HepG2 (cell line): Measurements from ENCODE around the gene SCGB3A2. TPM values are rescaled to one million over a fixed set of nuclear protein-coding genes. Genes with fewer than 3 reads are reported as not detected.
A peak's percentile ranks its signal among the peaks of the same experiment; 100 is the strongest.

Experiments
- DMAP1 ChIP-seq: IDR thresholded peaks from 2 replicates; pipeline ENCODE4 v1.6.1; 2016
- DNMT1 ChIP-seq: sonication (generic); formaldehyde crosslinking; IDR thresholded peaks from 2 replicates; pipeline ENCODE4 v1.5.1; 2020; ENCODE audit warnings: mild to moderate bottlenecking, missing genetic modification reagents
- FLYWCH1 ChIP-seq: sonication (generic); formaldehyde crosslinking; IDR thresholded peaks from 2 replicates; pipeline ENCODE4 v1.8.1; 2023; ENCODE audit warnings: mild to moderate bottlenecking, missing genetic modification reagents
- KAT7 ChIP-seq: IDR thresholded peaks from 2 replicates; pipeline ENCODE4 v1.6.1; 2018; ENCODE audit warnings: borderline replicate concordance, missing compliant biosample characterization
- KDM6A ChIP-seq: IDR thresholded peaks from 2 replicates; pipeline ENCODE4 v1.6.1; 2016; ENCODE audit warnings: low read depth
- NCOA2 ChIP-seq: sonication (generic); formaldehyde crosslinking; IDR thresholded peaks from 2 replicates; pipeline ENCODE4 v1.8.0; 2022; ENCODE audit warnings: inconsistent platforms
- NKX3-1 ChIP-seq: sonication (generic); formaldehyde crosslinking; IDR thresholded peaks from 2 replicates; pipeline ENCODE4 v1.5.0; 2020; ENCODE audit warnings: missing genetic modification reagents
- PCBP2 ChIP-seq: fragments of 200-400 bp; formaldehyde crosslinking; optimal IDR thresholded peaks from 2 replicates; pipeline ENCODE3; 2018; ENCODE audit warnings: low read length, low read depth; ENCODE audit not compliant: poor library complexity, severe bottlenecking
- PITX1 ChIP-seq: sonication (generic); formaldehyde crosslinking; IDR thresholded peaks from 2 replicates; pipeline ENCODE4 v1.5.1; 2020; ENCODE audit warnings: mild to moderate bottlenecking, missing genetic modification reagents
- PTBP1 ChIP-seq: fragments of 200-400 bp; formaldehyde crosslinking; IDR thresholded peaks from 2 replicates; pipeline ENCODE4 v1.6.1; 2018; ENCODE audit warnings: low read length, low read depth; ENCODE audit not compliant: poor library complexity, severe bottlenecking
- RAD51 ChIP-seq: fragments of 450-650 bp; IDR thresholded peaks from 2 replicates; pipeline ENCODE4 v1.6.1; 2016; ENCODE audit warnings: borderline replicate concordance
- RARA ChIP-seq: IDR thresholded peaks from 2 replicates; pipeline ENCODE4 v1.6.1; 2016; ENCODE audit warnings: missing genetic modification reagents, missing compliant biosample characterization
- TCF7 ChIP-seq: sonication (generic); IDR thresholded peaks from 2 replicates; pipeline ENCODE4 v1.6.1; 2016; ENCODE audit warnings: antibody characterized with exemption, low read depth
- TEAD2 ChIP-seq: sonication (generic); formaldehyde crosslinking; IDR thresholded peaks from 2 replicates; pipeline ENCODE4 v1.9.0; 2021; ENCODE audit warnings: missing genetic modification reagents
- THAP11 ChIP-seq: IDR thresholded peaks from 2 replicates; pipeline ENCODE4 v1.6.1; 2016; ENCODE audit warnings: missing biosample characterization, missing genetic modification reagents
- ZBTB1 ChIP-seq: sonication (generic); formaldehyde crosslinking; IDR thresholded peaks from 2 replicates; pipeline ENCODE4 v1.4.0; 2020; ENCODE audit warnings: missing genetic modification reagents, borderline replicate concordance
- ZMYM3 ChIP-seq: sonication (generic); formaldehyde crosslinking; IDR thresholded peaks from 2 replicates; pipeline ENCODE4 v1.5.1; 2020; ENCODE audit warnings: mild to moderate bottlenecking, missing genetic modification reagents
- ZNF101 ChIP-seq: sonication (generic); formaldehyde crosslinking; IDR thresholded peaks from 2 replicates; pipeline ENCODE4 v1.4.0; 2020; ENCODE audit warnings: mild to moderate bottlenecking, low read depth, missing genetic modification reagents, borderline replicate concordance
- ZNF160 ChIP-seq: sonication (generic); formaldehyde crosslinking; IDR thresholded peaks from 2 replicates; pipeline ENCODE4 v1.8.0; 2022; ENCODE audit warnings: mild to moderate bottlenecking, inconsistent platforms, missing genetic modification reagents
- ZNF282 ChIP-seq: fragments of 450-650 bp; IDR thresholded peaks from 2 replicates; pipeline ENCODE4 v1.6.1; 2018; ENCODE audit not compliant: partially characterized antibody
- ZNF460 ChIP-seq: sonication (generic); formaldehyde crosslinking; IDR thresholded peaks from 2 replicates; pipeline ENCODE4 v1.5.1; 2020; ENCODE audit warnings: missing genetic modification reagents, mild to moderate bottlenecking, borderline replicate concordance
- ZNF800 ChIP-seq: sonication (generic); formaldehyde crosslinking; IDR thresholded peaks from 2 replicates; pipeline ENCODE4 v1.4.0; 2020; ENCODE audit warnings: missing genetic modification reagents
- polyA plus RNA-seq, 8 experiments: library from polyadenylated mRNA; depleted of rRNA in 3 of 8; stranded (reverse) in 7 of 8; unstranded in 1 of 8; fragments of >200 nt; fragmentation: Illumina TruSeq in 4 of 8; extraction: Trizol in 4 of 8; gene quantifications; 2 replicates each; pipeline versions ENCODE4 v1.2.1 to v1.2.3, GENCODE V29; 2011 to 2016; ENCODE audit warnings: low read depth in 4 of 8, missing spikeins in 1 of 8, mixed read lengths in 1 of 8; ENCODE audit not compliant: insufficient read depth in 1 of 8
- total RNA-seq, 5 experiments: library from RNA; depleted of rRNA; stranded (reverse); fragments of >200 nt; fragmentation: Illumina TruSeq; extraction: Trizol; gene quantifications; 2 replicates each; pipeline ENCODE4 v1.2.3, GENCODE V29; 2016; ENCODE audit warnings: low read depth in 1 of 5
- TF ChIP-seq, protein P1 (sequence below): sonication (generic); formaldehyde crosslinking; IDR thresholded peaks from 2 replicates; pipeline ENCODE4 v1.4.0; 2020; ENCODE audit warnings: missing genetic modification reagents, borderline replicate concordance
- TF ChIP-seq, protein P2 (sequence below): IDR thresholded peaks from 2 replicates; pipeline ENCODE4 v1.6.1; 2016; ENCODE audit warnings: low read depth
- TF ChIP-seq, protein P3 (sequence below): sonication (generic); formaldehyde crosslinking; IDR thresholded peaks from 2 replicates; pipeline ENCODE4 v1.4.0; 2020; ENCODE audit warnings: missing genetic modification reagents

SCGB3A2 gene
- total and polyA plus RNA-seq, 2 of the 13 experiments (the other 11 are each of a cell fraction or from before 2014, with no cell fraction given) = not detected

DNA sequence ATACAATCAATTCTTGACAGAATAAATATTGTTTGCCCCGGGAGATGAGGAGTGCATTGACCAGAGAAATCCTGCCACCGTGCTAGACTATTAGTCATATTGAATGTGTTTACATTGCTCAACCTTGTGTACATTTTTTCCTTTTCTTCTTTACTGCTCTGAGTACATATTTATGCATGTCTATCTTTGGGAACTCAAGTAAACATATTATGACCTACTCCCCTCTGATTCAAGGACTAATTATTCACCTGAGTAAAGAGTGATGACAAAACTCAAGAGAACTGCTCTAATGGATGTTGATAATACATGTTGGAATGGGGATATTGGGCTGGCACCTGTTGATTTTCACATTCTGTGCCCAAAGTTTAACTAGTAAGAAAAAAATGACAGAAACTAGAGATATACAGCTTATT lies 43.1 kb upstream of the SCGB3A2 start (continued):
- TF ChIP-seq ZNF800 (peak; percentile 51; the same call in 1 of the 2 replicates), TEAD2 (no peak), TCF7 (peak; percentile 99), ZMYM3 (CRISPR knock-in tag) (no peak), THAP11 (CRISPR knock-in tag) (peak; percentile 84), ZNF160 (CRISPR knock-in tag) (no peak), ZNF460 (no peak), NKX3-1 (peak; percentile 97), DNMT1 (CRISPR knock-in tag) (no peak), PITX1 (CRISPR knock-in tag) (peak; percentile 93), RAD51 (no peak), ZBTB1 (no peak), DMAP1 (CRISPR knock-in tag) (no peak), PCBP2 (no peak), KAT7 (CRISPR knock-in tag) (peak; percentile 65; the same call in 1 of the 2 replicates), KDM6A (CRISPR knock-in tag) (peak; percentile 91), ZNF101 (CRISPR knock-in tag) (no peak), NCOA2 (CRISPR knock-in tag) (peak; percentile 100), ZNF282 (no peak), PTBP1 (no peak), RARA (CRISPR knock-in tag) (peak; percentile 100), FLYWCH1 (peak; percentile 70; the same call in 1 of the 2 replicates)
- TF ChIP-seq, protein P1, sequence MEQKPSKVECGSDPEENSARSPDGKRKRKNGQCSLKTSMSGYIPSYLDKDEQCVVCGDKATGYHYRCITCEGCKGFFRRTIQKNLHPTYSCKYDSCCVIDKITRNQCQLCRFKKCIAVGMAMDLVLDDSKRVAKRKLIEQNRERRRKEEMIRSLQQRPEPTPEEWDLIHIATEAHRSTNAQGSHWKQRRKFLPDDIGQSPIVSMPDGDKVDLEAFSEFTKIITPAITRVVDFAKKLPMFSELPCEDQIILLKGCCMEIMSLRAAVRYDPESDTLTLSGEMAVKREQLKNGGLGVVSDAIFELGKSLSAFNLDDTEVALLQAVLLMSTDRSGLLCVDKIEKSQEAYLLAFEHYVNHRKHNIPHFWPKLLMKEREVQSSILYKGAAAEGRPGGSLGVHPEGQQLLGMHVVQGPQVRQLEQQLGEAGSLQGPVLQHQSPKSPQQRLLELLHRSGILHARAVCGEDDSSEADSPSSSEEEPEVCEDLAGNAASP (CRISPR knock-in tag) = peak; percentile 95
- TF ChIP-seq, protein P2, sequence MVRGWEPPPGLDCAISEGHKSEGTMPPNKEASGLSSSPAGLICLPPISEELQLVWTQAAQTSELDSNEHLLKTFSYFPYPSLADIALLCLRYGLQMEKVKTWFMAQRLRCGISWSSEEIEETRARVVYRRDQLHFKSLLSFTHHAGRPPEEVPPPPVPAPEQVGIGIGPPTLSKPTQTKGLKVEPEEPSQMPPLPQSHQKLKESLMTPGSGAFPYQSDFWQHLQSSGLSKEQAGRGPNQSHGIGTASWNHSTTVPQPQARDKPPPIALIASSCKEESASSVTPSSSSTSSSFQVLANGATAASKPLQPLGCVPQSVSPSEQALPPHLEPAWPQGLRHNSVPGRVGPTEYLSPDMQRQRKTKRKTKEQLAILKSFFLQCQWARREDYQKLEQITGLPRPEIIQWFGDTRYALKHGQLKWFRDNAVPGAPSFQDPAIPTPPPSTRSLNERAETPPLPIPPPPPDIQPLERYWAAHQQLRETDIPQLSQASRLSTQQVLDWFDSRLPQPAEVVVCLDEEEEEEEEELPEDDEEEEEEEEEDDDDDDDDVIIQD (CRISPR knock-in tag) = peak; percentile 78; the same call in 1 of the 2 replicates
- TF ChIP-seq, protein P3, sequence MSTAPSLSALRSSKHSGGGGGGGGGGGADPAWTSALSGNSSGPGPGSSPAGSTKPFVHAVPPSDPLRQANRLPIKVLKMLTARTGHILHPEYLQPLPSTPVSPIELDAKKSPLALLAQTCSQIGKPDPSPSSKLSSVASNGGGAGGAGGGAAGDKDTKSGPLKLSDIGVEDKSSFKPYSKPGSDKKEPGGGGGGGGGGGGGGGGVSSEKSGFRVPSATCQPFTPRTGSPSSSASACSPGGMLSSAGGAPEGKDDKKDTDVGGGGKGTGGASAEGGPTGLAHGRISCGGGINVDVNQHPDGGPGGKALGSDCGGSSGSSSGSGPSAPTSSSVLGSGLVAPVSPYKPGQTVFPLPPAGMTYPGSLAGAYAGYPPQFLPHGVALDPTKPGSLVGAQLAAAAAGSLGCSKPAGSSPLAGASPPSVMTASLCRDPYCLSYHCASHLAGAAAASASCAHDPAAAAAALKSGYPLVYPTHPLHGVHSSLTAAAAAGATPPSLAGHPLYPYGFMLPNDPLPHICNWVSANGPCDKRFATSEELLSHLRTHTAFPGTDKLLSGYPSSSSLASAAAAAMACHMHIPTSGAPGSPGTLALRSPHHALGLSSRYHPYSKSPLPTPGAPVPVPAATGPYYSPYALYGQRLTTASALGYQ (CRISPR knock-in tag) = peak; percentile 100
